Upper lobe of left lung (tissue), 4 donors: ENCODE data around the gene FLT4.

ENCODE experiments used
- CTCF ChIP-seq, 6 experiments: fragments of 450-650 bp in 4 of 6; fragments of 200-600 bp in 2 of 6; sonication (generic) in 2 of 6; IDR thresholded peaks; one replicate each; pipeline ENCODE4 v1.5.1; 2016 to 2019; ENCODE audit warnings: antibody characterized with exemption in 6 of 6
- EP300 ChIP-seq, 4 donors: sonication (generic); formaldehyde crosslinking; IDR thresholded peaks; one replicate each; pipeline ENCODE4 v1.5.1; 2017; ENCODE audit warnings: antibody characterized with exemption in 4 of 4, control low read depth in 2 of 4
- POLR2A ChIP-seq, 4 donors: fragments of 450-650 bp; IDR thresholded peaks; one replicate each; pipeline ENCODE4 v1.5.1; 2016 to 2017; ENCODE audit warnings: antibody characterized with exemption in 4 of 4, mild to moderate bottlenecking in 2 of 4
- POLR2AphosphoS5 ChIP-seq, 2 donors: sonication (generic); formaldehyde crosslinking; IDR thresholded peaks; one replicate each; pipeline ENCODE4 v1.5.1; 2017; ENCODE audit warnings: antibody characterized with exemption in 2 of 2

GRCh38 chr5:180606215-180606785 lies 43.1 kb downstream of the FLT4 start:
- TF ChIP-seq CTCF (IDR thresholded peaks at IDR 0.05) (peak in 1 of 6 experiments; percentile 1), POLR2A (IDR thresholded peaks at IDR 0.05) (no peak), POLR2AphosphoS5 (IDR thresholded peaks at IDR 0.05) (no peak), EP300 (IDR thresholded peaks at IDR 0.05) (no peak)
